KOPT-K1 (cell line): ENCODE measurements around the gene PCNA.
"Not testable (repeated sequence)": the region's sequence is repeated elsewhere in the genome, so short reads cannot be mapped to it uniquely, and the experiment has no call there.

ENCODE experiments used
- H3K27ac ChIP-seq: fragments of 200-600 bp; sonication (generic); 2 replicates; pipeline ENCODE4 v1.5.1; 2016; ENCODE audit warnings: antibody characterized with exemption, mild to moderate bottlenecking, low read depth, low read length; ENCODE audit not compliant: poor library complexity, severe bottlenecking
- H3K36me3 ChIP-seq: fragments of 200-600 bp; sonication (generic); 2 replicates; pipeline ENCODE4 v1.5.1; 2017; ENCODE audit warnings: antibody characterized with exemption, mild to moderate bottlenecking, low read length, moderate library complexity; ENCODE audit not compliant: insufficient read depth
- H3K9me3 ChIP-seq: fragments of 200-600 bp; sonication (generic); 2 replicates; pipeline ENCODE4 v1.5.1; 2017; ENCODE audit warnings: antibody characterized with exemption, low read length, mild to moderate bottlenecking; ENCODE audit not compliant: insufficient read depth, poor library complexity, severe bottlenecking

PCNA gene

GRCh38 chr20:5095931-5096330 is 23.8 kb downstream of the PCNA start:
- Histone ChIP-seq H3K27ac (no peak overlapping the region), H3K36me3 (peaks cover 51% of the 10 kb centered on the region), H3K9me3 (no peaks in the 10 kb centered on the region)

GRCh38 chr20:5095454-5095853 is 24.3 kb downstream of the PCNA start:
- no peak overlapping the region for H3K27ac ChIP-seq
- H3K36me3 ChIP-seq = peaks cover 47% of the 10 kb centered on the region

GRCh38 chr20:5092765-5093339 is 26.9 kb downstream of the PCNA start:
- no peak overlapping the region for H3K27ac ChIP-seq
- H3K9me3 ChIP-seq = no peaks in the 10 kb centered on the region
- peaks cover 22% of the 10 kb centered on the region for H3K36me3 ChIP-seq

More at GRCh38 chr20:5095454-5095853, 24.3 kb downstream of the PCNA start:
- H3K9me3 ChIP-seq = no peaks in the 10 kb centered on the region

- Histone ChIP-seq H3K36me3 (peaks cover 15% of the 10 kb centered on the region), H3K27ac (no peak overlapping the region), H3K9me3 (no peaks in the 10 kb centered on the region)
Observed at GRCh38 chr20:5091902-5092301, 27.9 kb downstream of the PCNA start.

GRCh38 chr20:5090191-5090590 is 29.6 kb downstream of the PCNA start:
- Histone ChIP-seq H3K36me3 (no peaks in the 10 kb centered on the region), H3K27ac (no peak overlapping the region), H3K9me3 (no peaks in the 10 kb centered on the region)

GRCh38 chr20:5088688-5089087 is 31.1 kb downstream of the PCNA start:
- Histone ChIP-seq H3K27ac (no peak overlapping the region), H3K9me3 (no peaks in the 10 kb centered on the region), H3K36me3 (no peaks in the 10 kb centered on the region)

GRCh38 chr20:5085380-5085779 is 34.4 kb downstream of the PCNA start:
- no peaks in the 10 kb centered on the region for H3K9me3 ChIP-seq
- no peaks in the 10 kb centered on the region for H3K36me3 ChIP-seq
- no peak overlapping the region for H3K27ac ChIP-seq

GRCh38 chr20:5080384-5080877 is 39.3 kb downstream of the PCNA start:
- H3K27ac ChIP-seq = peak overlapping the region; percentile 94
- no peaks in the 10 kb centered on the region for H3K9me3 ChIP-seq
- no peaks in the 10 kb centered on the region for H3K36me3 ChIP-seq

GRCh38 chr20:5078399-5078958 is 41.3 kb downstream of the PCNA start:
- no peaks in the 10 kb centered on the region for H3K9me3 ChIP-seq
- H3K27ac ChIP-seq = peak overlapping the region; percentile 94
- no peaks in the 10 kb centered on the region for H3K36me3 ChIP-seq

- H3K27ac ChIP-seq = peak overlapping the region; percentile 94
- no peaks in the 10 kb centered on the region for H3K36me3 ChIP-seq
Observed at GRCh38 chr20:5077761-5078387, 41.9 kb downstream of the PCNA start.

GRCh38 chr20:5076913-5077312 is 42.8 kb downstream of the PCNA start:
- H3K9me3 ChIP-seq, H3K27ac ChIP-seq, H3K36me3 ChIP-seq: not testable (repeated sequence)

More at GRCh38 chr20:5077761-5078387, 41.9 kb downstream of the PCNA start:
- H3K9me3 ChIP-seq = no peaks in the 10 kb centered on the region

GRCh38 chr20:5074232-5074674 is 45.5 kb downstream of the PCNA start:
- Histone ChIP-seq H3K9me3 (no peaks in the 10 kb centered on the region), H3K36me3 (no peaks in the 10 kb centered on the region), H3K27ac (no peak overlapping the region)

GRCh38 chr20:5073660-5074231 is 46.0 kb downstream of the PCNA start:
- Histone ChIP-seq H3K27ac (no peak overlapping the region), H3K9me3 (no peaks in the 10 kb centered on the region), H3K36me3 (no peaks in the 10 kb centered on the region)

GRCh38 chr20:5072756-5073659 is 46.8 kb downstream of the PCNA start:
- no peaks in the 10 kb centered on the region for H3K36me3 ChIP-seq
- no peaks in the 10 kb centered on the region for H3K9me3 ChIP-seq
- no peak overlapping the region for H3K27ac ChIP-seq

GRCh38 chr20:5071942-5072341 is 47.8 kb downstream of the PCNA start:
- not testable (repeated sequence) for H3K27ac ChIP-seq, H3K9me3 ChIP-seq, H3K36me3 ChIP-seq
